ENCODE results near the gene MAP1LC3B2. TPM values are rescaled to one million over a fixed set of nuclear protein-coding genes. Genes with fewer than 3 reads are reported as not detected.

The MAP1LC3B2 gene
- total and polyA plus RNA-seq, 2 of the 8 experiments (the other 6 are each of a cell fraction or from before 2014, with no cell fraction given): 0.39 to 1.5 TPM

- no peak overlapping the region for H4K5ac ChIP-seq (ENCODE audit: insufficient read length, low read depth, low read length)
- no peak overlapping the region for H3K4me2 ChIP-seq (ENCODE audit: insufficient read depth in 1 of 2, low read depth in 2 of 2, low read length in 2 of 2)
- H2BK5ac ChIP-seq (ENCODE audit: low read depth, low read length): no peak overlapping the region
- H3K9ac ChIP-seq (replicated peaks in 1 of 4; ENCODE audit: extremely low read depth in 1 of 4, low read depth in 3 of 4, low read length in 3 of 4): no peak overlapping the region
- no peak overlapping the region for H3K56ac ChIP-seq (replicated peaks; ENCODE audit: insufficient read length, low read depth, low read length)
- CTCF ChIA-PET (ENCODE audit: partially characterized antibody): no interaction called here
- H3K4ac ChIP-seq (replicated peaks; ENCODE audit: insufficient read length, low read depth, low read length): no peak overlapping the region
- no peaks in the 10 kb centered on the region for H3K79me2 ChIP-seq (ENCODE audit: control insufficient read depth in 1 of 2, insufficient read depth in 2 of 2, low read length in 2 of 2)
- H3K9me3 ChIP-seq (ENCODE audit: insufficient read depth in 2 of 2, low read depth in 1 of 2, low read length in 1 of 2): no peaks in the 10 kb centered on the region
- H2BK20ac ChIP-seq (ENCODE audit: low read length): no peak overlapping the region
- no peaks in the 10 kb centered on the region for H3K23me2 ChIP-seq (ENCODE audit: low read depth, low read length)
- no peak overlapping the region for H2BK120ac ChIP-seq (replicated peaks; ENCODE audit: low read depth, low read length)
- no peak overlapping the region for H2AFZ ChIP-seq (ENCODE audit: low read length)
- no peak overlapping the region for H4K8ac ChIP-seq (ENCODE audit: extremely low read depth, insufficient read depth, low read length)
- no peak overlapping the region for H3K4me3 ChIP-seq (ENCODE audit: extremely low read depth in 1 of 4, insufficient read depth in 2 of 4, low read depth in 3 of 4, low read length in 4 of 4)
- H3K27me3 ChIP-seq (replicated peaks in 1 of 4; ENCODE audit: control insufficient read depth in 3 of 4, extremely low read depth in 1 of 4, insufficient read depth in 3 of 4, low read length in 3 of 4): peaks cover 0 to 3% (median under 1%) of the 10 kb centered on the region in 4 experiments; a peak in 3 of 7 replicates
- TF ChIP-seq SUZ12 (IDR thresholded peaks at IDR 0.05; ENCODE audit: low read length): no peak
- TF ChIP-seq SP1 (IDR thresholded peaks at IDR 0.05; ENCODE audit: low read depth, low read length): no peak
- TF ChIP-seq BCL11A (IDR thresholded peaks at IDR 0.05; ENCODE audit: low read depth in 2 of 2, low read length in 2 of 2): no peak
- TF ChIP-seq CTCF (IDR thresholded peaks at IDR 0.05; ENCODE audit: control extremely low read depth in 1 of 3, insufficient read depth in 1 of 3, low read depth in 1 of 3, low read length in 3 of 3): no peak
- no peak for TF ChIP-seq SAP30 (IDR thresholded peaks at IDR 0.05; ENCODE audit: insufficient read depth, insufficient replicate concordance, low read length)
- no peak for TF ChIP-seq FOSL1 (IDR thresholded peaks at IDR 0.05; ENCODE audit: insufficient read depth, low read depth, low read length)
- TF ChIP-seq ASH2L (IDR thresholded peaks at IDR 0.05; ENCODE audit: low read length): no peak
- TF ChIP-seq, protein P1, sequence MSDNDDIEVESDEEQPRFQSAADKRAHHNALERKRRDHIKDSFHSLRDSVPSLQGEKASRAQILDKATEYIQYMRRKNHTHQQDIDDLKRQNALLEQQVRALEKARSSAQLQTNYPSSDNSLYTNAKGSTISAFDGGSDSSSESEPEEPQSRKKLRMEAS (IDR thresholded peaks at IDR 0.05): no peak
- DNase-seq (ENCODE audit: low read depth in 1 of 2, low spot score in 2 of 2) (no peak), FAIRE-seq (no peak)
- H3K79me1 ChIP-seq (ENCODE audit: low read depth, low read length): no peaks in the 10 kb centered on the region
- no peak overlapping the region for H4K91ac ChIP-seq (replicated peaks; ENCODE audit: insufficient read length, low read length)
- no peak overlapping the region for H3K18ac ChIP-seq (ENCODE audit: extremely low read depth, low read length)
- H2AK5ac ChIP-seq (ENCODE audit: low read depth, low read length): no peak overlapping the region
- H3K23ac ChIP-seq (ENCODE audit: insufficient read length): no peak overlapping the region
- peaks cover 0 to 13% (median 10%) of the 10 kb centered on the region in 4 experiments; a peak in 5 of 7 replicates for H3K4me1 ChIP-seq (replicated peaks in 1 of 4; ENCODE audit: control insufficient read depth in 3 of 4, insufficient read depth in 4 of 4, low read length in 3 of 4)
- H3K36me3 ChIP-seq (ENCODE audit: control insufficient read depth in 2 of 4, insufficient read depth in 4 of 4, low read length in 3 of 4): no peaks in the 10 kb centered on the region
- no peak overlapping the region for H3K27ac ChIP-seq (ENCODE audit: low read depth, low read length)
- H2BK12ac ChIP-seq (ENCODE audit: low read depth, low read length): no peak overlapping the region
- no peak overlapping the region for H3K14ac ChIP-seq (ENCODE audit: insufficient read length)
- peaks cover 3% of the 10 kb centered on the region in 2 experiments for H4K20me1 ChIP-seq (replicated peaks in 1 of 2; ENCODE audit: control insufficient read depth in 1 of 2, insufficient read depth in 2 of 2, low read length in 2 of 2)
- WGBS, 2 experiments (ENCODE audit: extremely low coverage in 1 of 2, insufficient coverage in 1 of 2, insufficient read length in 1 of 2, insufficient replicate concordance in 2 of 2, low coverage in 1 of 2, low lambda C conversion rate in 2 of 2, missing lambda C conversion rate in 1 of 2): 88% methylated on average over 8 of the region's 8 CpGs; no CpG with 5 or more reads in 1 of the 2 experiments
- POLR2A ChIA-PET (ENCODE audit: partially characterized antibody): no interaction called here
- no peak overlapping the region for H2BK15ac ChIP-seq (ENCODE audit: low read length)
Observed at GRCh38 chr12:116513944-116514343, 45.2 kb upstream of the MAP1LC3B2 start.

Data from H1 (cell line).